HG02884 (cell line): Measurements from ENCODE around the gene VCAM1.

Experiments
- ATAC-seq: cut with Tn5 transposase; IDR thresholded peaks from one replicate; pipeline ENCODE4 v1.9.1; 2021; ENCODE audit warnings: mild to moderate bottlenecking, moderate library complexity; ENCODE audit not compliant: unreplicated experiment

VCAM1 gene

DNA sequence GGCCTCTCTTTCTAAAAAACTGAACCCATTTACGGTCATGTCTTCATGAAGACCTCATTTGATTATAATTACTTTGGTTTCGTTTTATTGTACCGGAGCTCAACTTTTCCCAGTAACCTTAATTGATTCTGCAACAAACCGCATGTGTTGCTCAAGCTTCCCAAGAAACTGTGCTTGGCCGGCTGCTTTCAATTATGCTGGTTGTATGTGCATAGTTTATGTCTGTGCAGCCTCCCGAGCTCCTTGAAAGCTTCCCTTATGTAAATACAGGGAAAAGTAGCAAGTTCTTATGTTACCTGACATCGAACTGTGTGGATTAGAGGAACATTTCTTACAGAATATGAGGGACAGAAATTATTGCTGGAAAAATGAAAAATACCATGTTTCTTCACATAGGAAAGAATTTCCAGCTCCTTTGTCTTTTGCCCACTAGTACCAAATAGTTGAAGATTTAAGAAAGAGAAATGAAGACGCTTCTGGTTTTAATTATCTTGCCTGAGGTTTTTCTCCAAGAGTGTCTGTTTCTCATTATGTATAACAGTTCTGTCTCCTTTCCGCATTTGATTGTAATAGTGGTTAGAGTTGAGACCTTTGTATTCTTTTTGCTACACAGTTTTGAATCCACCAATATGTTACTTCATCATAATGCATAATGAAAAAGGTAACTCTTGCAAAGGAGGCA is 2.1 kb downstream of the VCAM1 start:
- ATAC-seq: no peak

GRCh38 chr1:100722221-100722620 is 2.7 kb downstream of the VCAM1 start:
- no peak for ATAC-seq

DNA sequence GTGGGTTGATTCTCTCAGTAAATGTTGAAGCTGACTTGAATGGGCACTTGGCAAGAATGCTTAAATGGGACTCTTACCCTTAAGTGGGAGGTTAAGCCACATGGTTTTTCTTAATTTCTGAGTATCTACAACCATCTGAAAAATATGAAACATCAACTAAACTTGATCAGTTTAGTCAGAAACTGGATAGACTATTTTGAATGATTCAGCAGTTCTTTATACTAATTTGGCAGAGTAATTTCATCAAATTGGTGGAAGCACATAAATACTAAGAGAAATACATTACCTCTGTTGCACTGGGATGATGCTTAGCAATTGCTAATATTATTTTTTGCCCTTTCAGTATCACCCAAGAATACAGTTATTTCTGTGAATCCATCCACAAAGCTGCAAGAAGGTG is 4.7 kb downstream of the VCAM1 start:
- no peak for ATAC-seq

GRCh38 chr1:100730130-100730529 is 10.6 kb downstream of the VCAM1 start:
- ATAC-seq: no peak

- ATAC-seq: no peak
These were observed 11.8 kb downstream of the VCAM1 start for GRCh38 chr1:100731309-100731708.

- no peak for ATAC-seq
These were observed 12.2 kb downstream of the VCAM1 start for GRCh38 chr1:100731758-100732157.

GRCh38 chr1:100734676-100735075 is 15.1 kb downstream of the VCAM1 start:
- no peak for ATAC-seq

- ATAC-seq: no peak
These were observed 15.7 kb downstream of the VCAM1 start for GRCh38 chr1:100735244-100735643.

DNA sequence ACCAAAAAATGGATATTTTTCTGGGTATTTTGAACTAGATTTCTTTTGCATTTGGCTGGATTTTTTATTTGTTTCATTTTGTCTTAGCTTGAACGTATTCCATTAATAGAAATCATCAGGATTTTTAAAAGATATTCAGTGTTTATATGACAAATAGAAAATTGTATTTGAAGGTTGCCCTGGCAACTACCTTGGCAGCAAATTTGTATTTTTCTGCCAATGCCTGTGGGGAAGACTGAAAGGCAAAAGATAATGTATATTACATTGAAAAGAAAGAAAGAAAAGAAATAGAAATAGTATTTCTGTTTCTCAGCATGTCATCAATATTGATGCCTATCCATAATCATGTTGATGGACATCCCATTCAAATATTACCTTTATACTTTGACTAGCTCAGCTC is 16.8 kb downstream of the VCAM1 start:
- ATAC-seq: no peak

DNA sequence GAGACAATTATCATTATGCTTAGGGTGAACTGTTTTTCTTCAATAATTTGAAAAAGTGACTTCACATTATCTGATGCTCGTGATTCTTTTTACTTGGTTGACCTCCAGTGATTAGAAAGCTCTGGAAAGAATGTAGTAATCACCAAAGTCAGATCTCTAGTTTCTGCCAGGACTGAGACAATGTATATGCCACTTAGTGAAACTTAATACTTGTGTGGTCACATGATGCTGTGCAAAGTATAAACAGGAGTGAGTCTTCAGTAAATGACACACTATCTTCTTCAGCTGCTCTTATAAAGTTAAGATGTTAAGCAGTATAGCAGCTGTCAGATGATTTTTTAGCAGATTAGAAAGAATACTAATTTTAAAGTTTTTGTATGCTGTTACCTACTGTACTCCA is 17.2 kb downstream of the VCAM1 start:
- ATAC-seq: no peak

DNA sequence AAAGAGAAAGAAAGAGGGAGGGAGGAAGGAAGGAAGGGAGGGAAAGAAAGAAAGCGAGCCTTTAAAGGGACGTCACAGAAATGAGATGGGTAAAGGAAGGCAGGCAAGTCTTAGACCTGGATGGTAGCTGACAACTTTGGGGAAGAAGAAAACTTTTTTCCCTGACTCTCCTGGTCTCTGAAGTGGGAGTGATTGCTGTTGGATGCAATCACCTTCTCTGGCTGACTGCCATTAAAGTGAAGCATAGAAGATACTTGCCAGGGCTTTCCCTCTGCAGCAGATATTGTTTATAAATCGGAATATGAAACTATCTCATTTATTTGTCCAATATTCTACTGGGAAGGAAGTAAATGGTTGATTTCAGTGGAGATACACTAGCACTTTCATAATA is 27.0 kb downstream of the VCAM1 start:
- ATAC-seq: no peak

DNA sequence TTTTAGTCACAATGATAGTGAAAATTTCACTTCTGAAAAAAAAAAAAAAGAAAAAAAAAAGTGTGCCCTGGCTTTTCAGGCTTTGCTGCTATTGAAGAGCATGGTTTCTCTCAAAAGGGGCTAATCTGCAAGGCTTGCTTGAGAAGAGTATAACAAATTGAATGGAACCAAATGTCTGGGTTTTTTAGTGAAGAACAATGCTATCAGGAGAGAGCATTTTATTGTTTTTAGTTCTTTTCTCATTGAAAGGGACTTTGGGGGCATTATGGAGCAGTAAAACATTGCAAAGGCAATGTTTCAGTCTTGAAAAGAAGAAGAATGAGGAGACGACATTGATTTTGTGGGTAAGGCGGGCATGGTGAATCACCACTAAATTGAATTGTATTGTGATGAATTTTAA is 28.2 kb downstream of the VCAM1 start:
- no peak for ATAC-seq

GRCh38 chr1:100750005-100750885 is 30.7 kb downstream of the VCAM1 start:
- no peak for ATAC-seq

DNA sequence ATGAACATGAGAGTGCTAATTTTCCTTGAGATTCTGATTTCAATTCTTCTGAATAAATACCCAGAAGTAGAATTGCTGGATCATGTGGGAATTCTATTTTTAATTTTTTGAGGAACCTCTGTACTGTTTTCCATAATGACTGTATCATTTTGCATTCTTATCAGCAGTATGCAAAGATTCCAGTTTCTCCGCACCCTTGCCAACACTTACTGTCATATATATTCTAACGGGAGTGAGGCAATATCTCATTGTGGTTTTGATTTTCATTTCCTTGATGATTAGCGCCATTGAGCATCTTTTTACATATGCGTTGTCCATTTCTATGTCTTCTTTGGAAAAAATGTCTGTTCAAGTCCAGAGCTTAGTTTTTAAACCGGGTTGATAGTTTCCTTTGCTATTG is 33.2 kb downstream of the VCAM1 start:
- ATAC-seq: no peak

DNA sequence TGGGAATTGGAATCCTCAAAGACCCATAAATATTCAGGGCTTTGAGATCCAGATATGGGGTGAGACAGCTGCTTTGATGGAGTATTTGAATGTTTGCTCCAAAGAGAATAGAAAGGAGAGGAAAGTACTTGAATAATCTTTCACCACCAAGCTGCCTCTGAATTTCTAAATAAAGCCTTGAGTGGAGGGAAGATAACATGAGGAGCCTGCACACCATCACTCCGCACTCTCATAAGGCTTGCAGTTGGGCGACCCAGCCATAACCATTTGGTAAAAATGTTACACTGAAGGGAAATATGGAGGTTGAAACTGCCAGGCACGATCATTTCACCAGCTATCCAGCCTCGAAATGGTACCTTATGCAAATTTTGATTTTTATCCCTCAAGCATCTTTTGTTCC is 38.4 kb downstream of the VCAM1 start:
- no peak for ATAC-seq

DNA sequence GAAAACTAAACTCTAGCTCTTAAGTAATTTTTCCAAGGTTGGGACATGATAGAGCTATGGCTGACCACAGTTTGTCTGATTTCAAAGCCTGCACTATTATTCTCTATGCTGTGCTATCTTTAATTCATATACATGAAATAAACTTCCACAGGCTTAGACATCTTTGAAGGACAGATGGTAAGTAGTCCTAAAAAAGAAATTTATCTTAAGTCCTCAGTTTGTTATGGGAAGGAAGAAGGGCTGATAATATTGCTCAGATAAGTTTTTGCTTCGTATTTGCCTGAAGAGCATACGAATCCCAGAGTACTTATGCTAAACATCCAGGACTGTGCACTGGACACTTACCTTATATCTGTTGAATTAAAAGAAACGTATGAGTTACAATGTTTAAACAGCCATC is 39.6 kb downstream of the VCAM1 start:
- no peak for ATAC-seq

GRCh38 chr1:100760511-100760910 is 41.0 kb downstream of the VCAM1 start:
- no peak for ATAC-seq

DNA sequence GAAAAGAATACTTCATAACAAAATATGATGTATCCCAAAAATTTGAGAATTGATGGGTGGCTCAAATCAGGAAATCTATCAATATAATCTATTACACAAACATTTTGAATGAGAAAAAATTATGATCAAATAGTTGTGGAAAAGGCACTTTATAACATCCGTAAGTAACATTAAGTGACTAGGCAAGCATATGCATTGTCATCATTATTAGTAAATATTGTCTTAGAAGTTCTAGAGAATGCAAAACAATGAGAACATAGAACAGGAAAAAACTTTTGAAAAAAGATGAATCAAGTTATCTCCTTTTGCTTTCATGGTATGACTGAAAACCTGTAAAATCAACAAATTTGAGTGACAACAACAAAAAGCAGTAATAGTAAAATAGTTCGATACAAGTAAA is 42.9 kb downstream of the VCAM1 start:
- no peak for ATAC-seq

DNA sequence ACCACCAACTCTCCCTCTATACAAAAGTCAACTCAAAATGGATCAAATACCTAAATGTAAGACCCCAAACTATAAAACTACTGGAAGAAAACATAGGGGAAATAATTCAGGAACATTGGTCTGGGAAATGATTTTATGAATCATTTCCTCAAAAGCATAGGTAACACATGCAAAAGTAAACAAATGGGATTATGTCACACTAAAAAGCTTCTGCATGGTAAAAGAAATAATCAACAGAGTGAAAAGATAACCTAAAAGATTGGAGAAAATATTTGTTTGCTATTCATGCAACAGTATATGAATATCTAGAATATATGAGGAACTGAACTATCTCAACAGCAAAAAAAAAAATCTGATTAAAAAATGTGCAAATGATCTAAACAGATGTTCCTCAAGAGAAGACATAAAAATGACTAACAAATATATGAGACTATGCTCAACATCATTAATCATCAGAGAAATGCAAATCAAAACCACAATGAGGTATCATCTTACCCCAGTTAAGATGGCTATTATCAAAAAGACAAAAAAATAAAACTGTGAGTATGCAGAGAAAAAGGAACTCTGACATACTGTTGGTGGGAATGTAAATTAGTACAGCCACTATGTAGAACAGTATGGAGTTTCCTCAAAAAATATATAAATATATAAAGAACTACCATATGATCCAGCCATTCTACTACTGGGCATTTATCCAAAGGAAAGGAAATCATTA is 47.8 kb downstream of the VCAM1 start:
- no peak for ATAC-seq

DNA sequence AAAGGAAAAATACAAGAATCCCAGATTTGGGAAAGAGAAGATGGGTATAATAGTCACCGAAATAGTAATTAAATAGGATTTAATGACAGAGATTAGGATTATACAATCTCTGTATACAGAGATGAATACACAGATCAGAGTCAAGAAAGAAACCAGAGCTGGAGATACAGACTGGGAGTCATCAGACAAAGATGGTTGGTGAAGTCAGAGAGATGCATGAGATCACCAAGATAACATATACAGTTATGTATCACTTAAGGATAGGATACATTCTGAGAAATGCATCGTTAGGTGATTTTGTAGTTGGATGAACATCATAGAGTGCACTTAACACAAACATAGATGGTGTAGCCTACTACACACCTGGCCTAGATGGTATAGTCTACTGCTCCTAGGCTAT is 49.8 kb downstream of the VCAM1 start:
- ATAC-seq: no peak

- ATAC-seq: no peak
These were observed 50.5 kb downstream of the VCAM1 start for GRCh38 chr1:100769906-100770646.
